Fibroblast of the aortic adventitia (primary cell): ENCODE data around the gene TPD52L1. TPM values are rescaled to one million over a fixed set of nuclear protein-coding genes. Genes with fewer than 3 reads are reported as not detected.

Experiments
- DNase-seq: peaks from one replicate; pipeline ENCODE4 v3.0.0-alpha.2; 2010; ENCODE audit warnings: low read depth
- H3K4me3 ChIP-seq: 2 replicates; pipeline ENCODE4 v1.5.1; 2011; ENCODE audit warnings: low read depth, mild to moderate bottlenecking, control low read depth, low read length, moderate library complexity
- CTCF ChIP-seq: IDR thresholded peaks from 2 replicates; pipeline ENCODE4 v1.5.1; 2011; ENCODE audit warnings: mild to moderate bottlenecking, low read length, control low read depth, inconsistent platforms; ENCODE audit not compliant: insufficient read depth
- total RNA-seq: library from RNA; depleted of rRNA; stranded (reverse); fragments of >200 nt; gene quantifications from 2 replicates; pipeline ENCODE4 v1.2.3, GENCODE V29; 2012; ENCODE audit warnings: low replicate concordance

Gene TPD52L1
- total RNA-seq, 1 donor, result 20.8 TPM

GRCh38 chr6:125268765-125269164 lies 115.2 kb downstream of the TPD52L1 start:
- TF ChIP-seq CTCF, result no peak
- no peak for DNase-seq
- no peak overlapping the region for H3K4me3 ChIP-seq

- no peak for DNase-seq
- TF ChIP-seq CTCF, result no peak
- no peak overlapping the region for H3K4me3 ChIP-seq
Measured at GRCh38 chr6:125269328-125269985, 115.9 kb downstream of the TPD52L1 start.

GRCh38 chr6:125270380-125270779 lies 116.8 kb downstream of the TPD52L1 start:
- H3K4me3 ChIP-seq, result no peak overlapping the region
- no peak for DNase-seq
- TF ChIP-seq CTCF, result no peak

- H3K4me3 ChIP-seq, result no peak overlapping the region
- DNase-seq, result peak; percentile 16
- TF ChIP-seq CTCF, result no peak
Measured at GRCh38 chr6:125271486-125272159, 118.0 kb downstream of the TPD52L1 start.

- H3K4me3 ChIP-seq, result no peak overlapping the region
- DNase-seq, result no peak
- TF ChIP-seq CTCF, result no peak
Measured at GRCh38 chr6:125273251-125273650, 119.7 kb downstream of the TPD52L1 start.

GRCh38 chr6:125273965-125274364 lies 120.4 kb downstream of the TPD52L1 start:
- peak; percentile 51 for DNase-seq
- TF ChIP-seq CTCF, result no peak
- H3K4me3 ChIP-seq, result no peak overlapping the region
